ENCODE results near the gene ABCC1.
A peak's percentile ranks its signal among the peaks of the same experiment; 100 is the strongest.

Gene ABCC1

DNA sequence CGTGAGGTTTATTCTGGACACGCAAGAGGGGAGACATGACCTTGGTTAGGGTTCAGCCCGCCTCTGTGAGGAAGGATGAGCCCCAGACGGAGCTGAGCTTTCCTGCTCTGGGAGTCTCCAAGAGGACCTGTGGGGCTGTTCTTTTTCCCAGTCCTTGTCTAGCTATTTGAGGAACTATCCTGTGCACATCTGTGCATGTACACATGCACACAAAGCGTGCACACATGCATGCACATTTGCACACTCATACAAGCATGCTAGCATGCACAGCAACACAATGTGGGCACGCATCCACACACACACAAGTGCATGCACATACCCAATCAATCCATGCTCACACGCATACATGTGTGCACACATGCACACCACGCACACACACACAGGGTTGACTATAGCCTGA lies 233.5 kb downstream of the ABCC1 start:
- FAIRE-seq, result no peak
- DNase-seq (ENCODE audit: insufficient read length, low spot score), result no peak
- TF ChIP-seq, protein P1, sequence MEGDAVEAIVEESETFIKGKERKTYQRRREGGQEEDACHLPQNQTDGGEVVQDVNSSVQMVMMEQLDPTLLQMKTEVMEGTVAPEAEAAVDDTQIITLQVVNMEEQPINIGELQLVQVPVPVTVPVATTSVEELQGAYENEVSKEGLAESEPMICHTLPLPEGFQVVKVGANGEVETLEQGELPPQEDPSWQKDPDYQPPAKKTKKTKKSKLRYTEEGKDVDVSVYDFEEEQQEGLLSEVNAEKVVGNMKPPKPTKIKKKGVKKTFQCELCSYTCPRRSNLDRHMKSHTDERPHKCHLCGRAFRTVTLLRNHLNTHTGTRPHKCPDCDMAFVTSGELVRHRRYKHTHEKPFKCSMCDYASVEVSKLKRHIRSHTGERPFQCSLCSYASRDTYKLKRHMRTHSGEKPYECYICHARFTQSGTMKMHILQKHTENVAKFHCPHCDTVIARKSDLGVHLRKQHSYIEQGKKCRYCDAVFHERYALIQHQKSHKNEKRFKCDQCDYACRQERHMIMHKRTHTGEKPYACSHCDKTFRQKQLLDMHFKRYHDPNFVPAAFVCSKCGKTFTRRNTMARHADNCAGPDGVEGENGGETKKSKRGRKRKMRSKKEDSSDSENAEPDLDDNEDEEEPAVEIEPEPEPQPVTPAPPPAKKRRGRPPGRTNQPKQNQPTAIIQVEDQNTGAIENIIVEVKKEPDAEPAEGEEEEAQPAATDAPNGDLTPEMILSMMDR (IDR thresholded peaks at IDR 0.05; ENCODE audit: insufficient read depth, missing control alignments), result no peak

DNA sequence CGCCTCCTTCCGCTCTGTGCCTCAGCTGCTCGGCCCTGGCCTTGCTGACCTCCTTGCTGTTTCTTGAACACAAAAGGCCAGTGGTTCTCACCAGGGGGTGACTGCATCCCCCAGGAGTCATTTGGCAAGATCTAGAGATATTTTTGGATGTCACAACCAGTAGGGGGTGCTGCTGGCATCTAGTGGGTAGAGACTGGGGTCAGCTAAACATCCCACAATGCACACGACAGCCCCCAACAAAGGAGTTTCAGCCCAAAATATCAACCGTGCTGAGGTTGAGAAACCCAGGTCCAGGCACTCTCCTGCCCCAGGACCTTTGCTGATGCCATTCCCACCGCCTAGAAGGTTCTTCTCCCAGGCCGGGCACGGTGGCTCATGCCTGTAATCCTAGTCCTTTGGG lies 234.1 kb downstream of the ABCC1 start:
- FAIRE-seq (no peak), DNase-seq (ENCODE audit: insufficient read length, low spot score) (no peak)
- TF ChIP-seq, protein P1 (IDR thresholded peaks at IDR 0.05; ENCODE audit: insufficient read depth, missing control alignments), result peak; percentile 13

DNA sequence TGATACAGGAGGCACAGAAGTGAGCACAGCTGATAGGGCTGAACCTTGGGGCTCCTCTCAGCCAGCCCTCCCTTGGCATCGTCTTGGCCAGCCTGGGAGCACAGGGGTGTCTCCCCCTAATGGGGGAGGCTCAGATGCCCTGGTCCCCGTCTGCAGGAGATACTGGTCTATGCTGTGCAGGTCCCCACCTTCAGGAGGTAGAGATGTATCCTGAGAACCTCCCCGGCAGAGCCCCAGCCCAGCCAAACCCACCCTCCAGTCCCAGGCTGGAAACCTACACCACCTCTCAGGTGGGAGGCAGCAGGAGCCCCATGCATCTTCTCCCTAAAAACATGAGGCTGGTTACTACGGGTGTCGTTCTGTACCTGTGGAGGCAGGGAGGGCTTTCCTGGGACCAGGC lies 235.2 kb downstream of the ABCC1 start:
- no peak for DNase-seq (ENCODE audit: insufficient read length, low spot score)
- TF ChIP-seq, protein P1 (IDR thresholded peaks at IDR 0.05; ENCODE audit: insufficient read depth, missing control alignments), result no peak
- no peak for FAIRE-seq

DNA sequence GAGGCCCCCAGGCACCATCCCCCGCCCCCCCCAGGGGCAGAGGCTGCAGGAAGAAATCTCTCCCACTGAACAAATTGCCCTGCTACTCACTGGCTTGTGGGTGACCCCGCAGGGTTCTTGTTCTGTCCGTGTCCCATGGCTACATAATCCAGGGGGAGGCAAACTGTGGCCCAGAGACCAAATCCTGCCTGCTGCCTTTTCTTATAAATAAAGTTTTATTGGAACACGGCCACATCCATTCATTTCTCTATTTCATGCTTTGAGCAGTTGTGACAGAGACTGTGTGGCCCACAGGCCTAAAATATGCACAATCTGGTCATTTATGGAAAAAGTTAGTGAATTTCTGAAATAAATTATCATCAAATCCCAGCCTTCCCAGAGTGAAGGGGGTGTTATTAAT lies 235.7 kb downstream of the ABCC1 start:
- FAIRE-seq (no peak), DNase-seq (ENCODE audit: insufficient read length, low spot score) (no peak)
- TF ChIP-seq, protein P1 (IDR thresholded peaks at IDR 0.05; ENCODE audit: insufficient read depth, missing control alignments), result no peak

DNA sequence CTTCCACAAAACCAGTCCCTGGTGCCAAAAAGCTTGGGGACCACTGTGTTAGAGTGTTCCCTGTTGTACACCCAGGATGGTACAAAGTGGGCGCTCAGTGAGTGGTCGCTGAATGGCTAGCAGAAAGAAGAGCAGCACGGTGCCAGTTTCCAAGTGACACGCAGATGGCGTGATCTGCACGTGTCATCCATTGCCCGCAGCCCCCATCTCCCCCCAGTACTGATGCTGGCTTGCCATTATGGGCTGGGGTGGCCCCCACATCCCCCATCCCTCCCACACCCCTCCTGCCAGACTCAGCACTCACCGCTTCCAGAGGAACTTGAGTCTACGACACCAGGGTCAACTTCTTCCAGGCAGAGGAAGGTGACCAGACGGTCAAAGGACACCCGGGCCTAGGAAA lies 237.4 kb downstream of the ABCC1 start:
- no peak for FAIRE-seq
- TF ChIP-seq, protein P1 (IDR thresholded peaks at IDR 0.05; ENCODE audit: insufficient read depth, missing control alignments), result no peak

DNA sequence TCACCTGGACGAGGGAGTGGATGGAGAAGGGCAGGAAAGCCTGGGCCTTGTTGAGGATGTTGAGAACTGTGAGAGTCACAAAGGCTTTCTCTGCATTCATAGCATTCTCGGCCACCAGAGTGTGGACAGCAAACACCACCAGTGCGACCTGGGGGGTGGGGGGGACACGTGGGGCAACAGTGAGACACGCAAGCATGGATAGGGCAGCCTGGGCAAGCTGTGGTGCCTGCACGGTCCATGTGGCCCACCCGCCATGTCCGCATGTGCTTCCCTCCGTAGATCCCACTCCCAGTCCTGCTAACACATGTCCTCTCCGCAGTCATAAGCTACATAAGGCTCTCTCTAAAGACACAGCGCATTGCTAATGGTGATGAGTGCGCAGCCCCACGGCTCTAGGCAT lies 239.4 kb downstream of the ABCC1 start:
- FAIRE-seq, result no peak
- no peak for DNase-seq (ENCODE audit: insufficient read length, low spot score)
- TF ChIP-seq, protein P1 (IDR thresholded peaks at IDR 0.05; ENCODE audit: insufficient read depth, missing control alignments), result no peak

More for the DNA sequence above, 237.4 kb downstream of the ABCC1 start:
- DNase-seq (ENCODE audit: insufficient read length, low spot score), result no peak

DNA sequence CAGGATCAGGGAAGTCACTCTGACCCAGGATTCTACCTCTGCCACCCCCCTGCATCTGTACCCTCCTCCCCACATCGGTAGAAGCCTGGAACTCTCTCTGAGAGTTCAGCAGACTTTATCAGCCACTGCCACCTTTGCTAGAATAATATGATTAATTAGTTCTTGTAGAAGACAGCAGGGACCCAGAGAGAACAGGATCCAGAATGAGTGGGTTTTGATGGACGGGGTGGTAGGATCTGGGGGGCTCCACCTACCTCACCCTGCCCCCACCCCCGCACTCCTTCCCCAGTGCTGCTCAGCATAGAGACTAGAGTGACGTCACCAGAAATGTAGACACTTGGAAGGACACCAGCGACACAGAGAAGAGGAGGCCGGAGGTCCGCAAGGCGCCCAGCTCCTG lies 240.4 kb downstream of the ABCC1 start:
- FAIRE-seq, result no peak
- no peak for DNase-seq (ENCODE audit: insufficient read length, low spot score)

More for the DNA sequence above, 240.4 kb downstream of the ABCC1 start:
- TF ChIP-seq, protein P1 (IDR thresholded peaks at IDR 0.05; ENCODE audit: insufficient read depth, missing control alignments), result no peak
